Adrenal gland (tissue), 12 donors: ENCODE data around the gene PTCRA. TPM values are rescaled to one million over a fixed set of nuclear protein-coding genes. Genes with fewer than 3 reads are reported as not detected.
"Not testable (repeated sequence)": the region's sequence is repeated elsewhere in the genome, so short reads cannot be mapped to it uniquely, and the experiment has no call there.

Source experiments
- DNase-seq, 7 donors: peaks; one replicate each; pipeline ENCODE4 v3.0.0-alpha.2; 2019 to 2020
- H3K27ac ChIP-seq, 5 donors: fragments of 200-600 bp; sonication (generic) in 4 of 5; 1 replicate in 3 of 5; 2 replicates in 2 of 5; pipeline versions ENCODE4 v1.5.1 to v1.8.0; 2016 to 2020; ENCODE audit warnings: mild to moderate bottlenecking in 1 of 5
- H3K27me3 ChIP-seq: fragments of 200-600 bp; 2 replicates; pipeline ENCODE4 v1.8.0; 2021
- H3K36me3 ChIP-seq, 2 donors: fragments of 200-600 bp; replicated peaks in 1 of 2; 1 replicate in 1 of 2; 2 replicates in 1 of 2; pipeline versions ENCODE4 v1.5.1 to v1.8.0; 2018 to 2022
- H3K4me1 ChIP-seq, 2 donors: fragments of 200-600 bp; replicated peaks in 1 of 2; 1 replicate in 1 of 2; 2 replicates in 1 of 2; pipeline versions ENCODE4 v1.5.1 to v1.8.0; 2018 to 2021
- H3K4me3 ChIP-seq, 4 donors: fragments of 200-600 bp; sonication (generic) in 3 of 4; one replicate each; pipeline ENCODE4 v1.5.1; 2016 to 2018
- H3K9me3 ChIP-seq, 3 donors: fragments of 200-600 bp; sonication (generic) in 1 of 3; replicated peaks in 1 of 3; 1 replicate in 2 of 3; 2 replicates in 1 of 3; pipeline versions ENCODE4 v1.5.1 to v1.8.0; 2016 to 2021
- POLR2A ChIP-seq, 2 donors: fragments of 450-650 bp; IDR thresholded peaks; one replicate each; pipeline ENCODE4 v1.6.1; 2017; ENCODE audit warnings: antibody characterized with exemption in 2 of 2, mild to moderate bottlenecking in 2 of 2, moderate library complexity in 1 of 2
- WGBS, 4 donors: extraction: QIAGEN DNeasy Blood & Tissue Kit in 2 of 4; methylation state at CpG; one replicate each; pipeline versions ENCODE4 v1.1.5 to v1.1.7; 2013 to 2017; 5-methylcytosine and 5-hydroxymethylcytosine counted together
- intact Hi-C, 2 donors: fragments of 100-400 bp; cut with DNase I; formaldehyde crosslinking; loops; one replicate each; pipeline versions ENCODE4 v1.14.1 to v1.15.0; 2022 to 2023
- polyA plus RNA-seq, 3 donors: library from polyadenylated mRNA; stranded (reverse); fragments of 200-250 nt in 2 of 3; fragments of 350-450 nt in 1 of 3; fragmentation: Illumina TruSeq in 1 of 3; extraction: RNeasy Lipid Tissue Mini Kit (QIAGEN cat#74804) in 1 of 3; gene quantifications; one replicate each; pipeline ENCODE4 v1.2.3, GENCODE V29; 2013 to 2014
- total RNA-seq, 9 donors: library from RNA; depleted of rRNA in 4 of 9; stranded (reverse); fragments of >200 nt in 4 of 9; fragments of 120-200 nt in 1 of 9; fragmentation: NEBNext Ultra II Directional in 1 of 9; extraction: Animal tissue kit (Norgen Biotek cat#: 25700) in 1 of 9; gene quantifications; one replicate each; pipeline versions ENCODE4 v1.1.0 to v1.2.4, GENCODE V29; 2013 to 2023
- TF ChIP-seq, protein P1 (sequence below), 6 experiments: fragments of 450-650 bp in 4 of 6; fragments of 200-600 bp in 2 of 6; sonication (generic) in 1 of 6; IDR thresholded peaks; 1 replicate in 5 of 6; 2 replicates in 1 of 6; pipeline versions ENCODE4 v1.5.1 to v1.8.0; 2016 to 2021; ENCODE audit warnings: antibody characterized with exemption in 6 of 6, mild to moderate bottlenecking in 2 of 6, moderate library complexity in 1 of 6
- donor health status: healthy with polysubstance abuse.
- donor health status: Bipolar disorder and iron deficiency.
- donor health status: DM: yes; HTN: yes; CAD: no.
- donor health status: DM: no; HTN: no; CAD: no.
- donor health status: DM: no; HTN: no; CAD: no.
- donor health status: DM: yes; HTN: yes; CAD: no.

The PTCRA gene
- total and polyA plus RNA-seq, 12 donors: 0.22 to 0.34 TPM; not detected in 10

- DNase-seq: no peak
- intact Hi-C loops: no loop called here
- Histone ChIP-seq H3K4me1 (no peaks in the 10 kb centered on the region), H3K9me3 (no peaks in the 10 kb centered on the region), H3K4me3 (no peak overlapping the region), H3K27me3 (no peaks in the 10 kb centered on the region), H3K36me3 (peaks cover 0 to 27% of the 10 kb centered on the region in 2 donors), H3K27ac (no peak overlapping the region)
- TF ChIP-seq, protein P1, sequence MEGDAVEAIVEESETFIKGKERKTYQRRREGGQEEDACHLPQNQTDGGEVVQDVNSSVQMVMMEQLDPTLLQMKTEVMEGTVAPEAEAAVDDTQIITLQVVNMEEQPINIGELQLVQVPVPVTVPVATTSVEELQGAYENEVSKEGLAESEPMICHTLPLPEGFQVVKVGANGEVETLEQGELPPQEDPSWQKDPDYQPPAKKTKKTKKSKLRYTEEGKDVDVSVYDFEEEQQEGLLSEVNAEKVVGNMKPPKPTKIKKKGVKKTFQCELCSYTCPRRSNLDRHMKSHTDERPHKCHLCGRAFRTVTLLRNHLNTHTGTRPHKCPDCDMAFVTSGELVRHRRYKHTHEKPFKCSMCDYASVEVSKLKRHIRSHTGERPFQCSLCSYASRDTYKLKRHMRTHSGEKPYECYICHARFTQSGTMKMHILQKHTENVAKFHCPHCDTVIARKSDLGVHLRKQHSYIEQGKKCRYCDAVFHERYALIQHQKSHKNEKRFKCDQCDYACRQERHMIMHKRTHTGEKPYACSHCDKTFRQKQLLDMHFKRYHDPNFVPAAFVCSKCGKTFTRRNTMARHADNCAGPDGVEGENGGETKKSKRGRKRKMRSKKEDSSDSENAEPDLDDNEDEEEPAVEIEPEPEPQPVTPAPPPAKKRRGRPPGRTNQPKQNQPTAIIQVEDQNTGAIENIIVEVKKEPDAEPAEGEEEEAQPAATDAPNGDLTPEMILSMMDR (IDR thresholded peaks at IDR 0.05): no peak
- TF ChIP-seq POLR2A (IDR thresholded peaks at IDR 0.05): no peak
- WGBS, 4 donors: 80 to 89% (median 86%) methylated on average over 7 of the region's 7 CpGs
These were observed 26.6 kb downstream of the PTCRA start for GRCh38 chr6:42942444-42942843.

DNA sequence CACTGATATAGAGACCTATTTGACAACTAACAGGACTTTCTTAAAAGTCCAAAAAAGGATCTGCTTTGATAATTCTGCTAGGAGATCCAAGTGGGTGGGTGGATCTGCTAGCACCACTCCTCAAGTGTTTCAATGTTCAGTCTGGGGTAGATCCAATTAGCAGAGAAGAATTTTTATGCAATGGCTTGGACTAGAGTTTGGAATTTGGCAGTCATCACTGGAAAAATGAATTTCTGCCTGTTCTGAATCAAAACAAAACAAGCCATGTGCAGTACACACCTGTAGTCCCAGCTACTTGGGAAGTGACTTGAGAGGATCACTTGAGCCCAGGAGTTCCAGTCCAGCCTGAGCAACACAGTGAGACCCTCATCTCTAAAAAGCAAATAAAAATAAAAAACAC lies 32.1 kb downstream of the PTCRA start:
- Histone ChIP-seq H3K27me3 (no peaks in the 10 kb centered on the region), H3K4me3 (no peak overlapping the region), H3K36me3 (no peaks in the 10 kb centered on the region), H3K27ac (no peak overlapping the region), H3K9me3 (no peaks in the 10 kb centered on the region), H3K4me1 (no peaks in the 10 kb centered on the region)
- intact Hi-C loops: no loop called here
- TF ChIP-seq, protein P1 (IDR thresholded peaks at IDR 0.05): no peak
- TF ChIP-seq POLR2A (IDR thresholded peaks at IDR 0.05): no peak
- no peak for DNase-seq

DNA sequence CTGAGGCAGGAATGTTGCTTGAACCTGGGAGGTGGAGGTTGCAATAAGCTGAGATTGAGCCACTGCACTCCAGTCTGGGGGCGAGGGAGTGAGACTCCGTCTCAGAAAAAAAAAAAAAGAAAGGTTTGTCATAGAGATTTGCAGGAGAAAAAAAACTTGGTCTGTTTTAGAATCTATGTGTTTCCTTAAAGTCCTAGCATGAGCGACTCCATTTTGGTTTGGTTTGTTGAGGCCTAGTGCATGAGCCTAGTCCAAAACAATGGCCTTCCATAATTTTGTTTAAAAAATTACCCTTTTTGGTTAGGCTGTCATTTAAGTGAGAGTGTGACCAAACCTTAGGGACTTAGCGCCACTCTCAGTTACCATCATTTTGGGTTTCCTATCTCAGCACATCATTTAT lies 36.5 kb downstream of the PTCRA start:
- DNase-seq: no peak
- Histone ChIP-seq H3K4me1 (no peaks in the 10 kb centered on the region), H3K9me3 (no peaks in the 10 kb centered on the region), H3K4me3 (no peak overlapping the region), H3K27ac (no peak overlapping the region), H3K36me3 (no peaks in the 10 kb centered on the region), H3K27me3 (no peaks in the 10 kb centered on the region)
- intact Hi-C loops: no loop called here
- 90 to 96% (median 93%) methylated on average over 4 of the region's 4 CpGs for WGBS, 4 donors
- no peak for TF ChIP-seq POLR2A (IDR thresholded peaks at IDR 0.05)
- TF ChIP-seq, protein P1 (IDR thresholded peaks at IDR 0.05): no peak

GRCh38 chr6:42954405-42954804 lies 38.6 kb downstream of the PTCRA start:
- H3K27me3 ChIP-seq, H3K36me3 ChIP-seq, H3K9me3 ChIP-seq, H3K4me3 ChIP-seq, H3K4me1 ChIP-seq, H3K27ac ChIP-seq, DNase-seq, intact Hi-C loops: not testable (repeated sequence)
- WGBS, 4 donors: 80 to 89% (median 86%) methylated on average over 4 of the region's 4 CpGs

DNA sequence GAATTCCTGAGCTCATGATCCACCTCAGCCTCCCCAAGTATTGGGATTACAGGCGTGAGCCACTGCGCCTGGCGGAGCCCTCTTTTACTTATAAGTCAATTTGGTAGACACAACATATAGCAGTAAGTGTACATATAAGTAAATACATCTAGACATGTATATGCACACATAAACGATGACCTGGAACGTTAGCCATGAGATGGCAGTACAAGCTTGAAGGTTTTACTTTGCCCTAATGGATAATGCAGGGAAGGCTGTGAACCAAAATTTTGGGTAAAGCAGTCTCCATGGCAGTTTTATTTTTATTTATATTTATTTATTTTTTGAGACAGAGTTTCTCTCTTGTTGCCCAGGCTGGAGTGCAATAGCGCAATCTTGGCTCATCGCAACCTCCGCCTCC lies 42.3 kb downstream of the PTCRA start:
- H3K36me3 ChIP-seq: no peaks in the 10 kb centered on the region
- TF ChIP-seq POLR2A (IDR thresholded peaks at IDR 0.05): no peak
- TF ChIP-seq, protein P1 (IDR thresholded peaks at IDR 0.05): no peak
- H3K4me3 ChIP-seq: no peak overlapping the region
- no peak for DNase-seq
- no peak overlapping the region for H3K27ac ChIP-seq
- no peaks in the 10 kb centered on the region for H3K9me3 ChIP-seq
- intact Hi-C loops: no loop called here
- 74 to 88% (median 84%) methylated on average over 8 of the region's 8 CpGs for WGBS, 4 donors
- H3K27me3 ChIP-seq: no peaks in the 10 kb centered on the region
- peaks cover 10% of the 10 kb centered on the region in 2 donors for H3K4me1 ChIP-seq
